Measurements from ENCODE around the gene HSBP1. TPM values are rescaled to one million over a fixed set of nuclear protein-coding genes. Genes with fewer than 3 reads are reported as not detected.

Gene HSBP1
- total and polyA plus RNA-seq, 2 of the 4 experiments (the other 2 are of a cell fraction) = 8.8 to 65.2 TPM

GRCh38 chr16:83769397-83770008, 38.3 kb upstream of the HSBP1 start:
- Histone ChIP-seq H3K18ac (ENCODE audit: low read depth, low read length) (no peak overlapping the region), H3K4me3 (ENCODE audit: insufficient read depth, low read depth, low read length) (no peak overlapping the region), H4K8ac (ENCODE audit: low read depth in 2 of 2, low read length in 2 of 2) (no peak overlapping the region), H2AFZ (replicated peaks; ENCODE audit: low read length, poor library complexity) (peak overlapping the region; percentile 18), H4K91ac (ENCODE audit: insufficient read depth, low read depth, low read length) (no peak overlapping the region), H3K9me1 (ENCODE audit: insufficient read depth, low read length) (no peaks in the 10 kb centered on the region), H3K36me3 (ENCODE audit: control insufficient read depth, insufficient read depth, low read length) (no peaks in the 10 kb centered on the region), H3K79me1 (ENCODE audit: low read depth in 1 of 2, low read length in 2 of 2) (no peaks in the 10 kb centered on the region), H3K23ac (ENCODE audit: low read depth, low read length) (no peak overlapping the region), H2AK9ac (replicated peaks; ENCODE audit: low read depth, low read length, poor library complexity) (no peak overlapping the region), H3K14ac (replicated peaks; ENCODE audit: low read depth, low read length) (no peak overlapping the region), H2AK5ac (ENCODE audit: low read depth, low read length) (no peak overlapping the region), H4K5ac (ENCODE audit: low read depth, low read length) (no peak overlapping the region), H3K56ac (ENCODE audit: extremely low read depth, insufficient read depth, low read length) (no peak overlapping the region), H2BK120ac (ENCODE audit: low read depth, low read length) (no peak overlapping the region), H3K4me2 (ENCODE audit: low read depth, low read length) (no peak overlapping the region), H2BK20ac (ENCODE audit: low read depth, low read length) (no peak overlapping the region), H3K4ac (ENCODE audit: low read depth, low read length) (no peak overlapping the region), H3K27ac (ENCODE audit: insufficient read depth, low read length) (no peak overlapping the region), H3K27me3 (ENCODE audit: control insufficient read depth, insufficient read depth, low read length) (no peaks in the 10 kb centered on the region), H3K9me3 (ENCODE audit: control insufficient read depth, insufficient read depth, low read length) (no peaks in the 10 kb centered on the region), H3K9ac (ENCODE audit: low read depth, low read length) (no peak overlapping the region), H4K20me1 (ENCODE audit: insufficient read depth, low read length) (no peaks in the 10 kb centered on the region), H3K4me1 (ENCODE audit: control insufficient read depth, insufficient read depth, low read length) (no peaks in the 10 kb centered on the region), H2BK5ac (ENCODE audit: low read depth, low read length, poor library complexity, severe bottlenecking) (no peak overlapping the region), H2BK15ac (ENCODE audit: low read depth, low read length) (no peak overlapping the region)
- POLR2A ChIA-PET (ENCODE audit: unreplicated experiment) = no interaction called here
- dilution Hi-C loops (cut with HindIII; ENCODE audit: low sequenced_read_pairs, unreplicated experiment) (no loop called here), intact Hi-C loops (cut with micrococcal nuclease) (no loop called here), in situ Hi-C loops (cut with MboI; ENCODE audit: low sequenced_read_pairs) (no loop called here)
- 8% methylated on average over 3 of the region's 5 CpGs; no CpG with 5 or more reads in 1 of the 2 experiments for WGBS, 2 experiments (ENCODE audit: extremely low coverage in 2 of 2, insufficient read length in 1 of 2)
- ATAC-seq (ENCODE audit: low read depth) = no peak
- CTCF ChIA-PET = interaction anchor here (0.6 kb wide), 1 partner anchor 853 kb away, joined by 3 read pairs; no protein-coding TSS in a partner anchor
- TF ChIP-seq RCOR1 (IDR thresholded peaks at IDR 0.05; ENCODE audit: insufficient replicate concordance, low read length) (no peak), USF2 (IDR thresholded peaks at IDR 0.05; ENCODE audit: low read depth, low read length) (no peak)
- no TSS peak for BruUV-seq (replicated peaks)
- DNase-seq = no peak
